A673 (cell line): Measurements from ENCODE around the gene MATN1. TPM values are rescaled to one million over a fixed set of nuclear protein-coding genes. Genes with fewer than 3 reads are reported as not detected.

Experiments
- BruUV-seq: library from RNA; stranded (reverse); fragments of 400-500 nt; replicated peaks from 2 replicates; lab custom pipeline; 2021; lab: Mats Ljungman, UMichigan
- CTCF ChIA-PET: fragments of 300-600 bp; sonication (Branson Sonifier 250); formaldehyde crosslinking; loops from one replicate; lab custom pipeline; 2022; ENCODE audit warnings: antibody characterized with exemption; lab: Charles Lee
- POLR2A ChIA-PET: fragments of 300-600 bp; sonication (Branson Sonifier 250); formaldehyde crosslinking; loops from one replicate; lab custom pipeline; 2022; ENCODE audit warnings: antibody characterized with exemption; ENCODE audit not compliant: low non-redundant PET; lab: Charles Lee
- DNase-seq: peaks from one replicate; pipeline ENCODE4 v3.0.0-alpha.2; 2015; ENCODE audit warnings: low spot score
- H3K27ac ChIP-seq: fragments of 200-600 bp; sonication (generic); 2 replicates; pipeline ENCODE4 v1.5.1; 2016; ENCODE audit warnings: mixed run types, low read depth, mild to moderate bottlenecking, mixed read lengths, antibody characterized with exemption, low read length; ENCODE audit not compliant: poor library complexity, severe bottlenecking
- H3K27me3 ChIP-seq: fragments of 200-600 bp; sonication (generic); replicated peaks from 2 replicates; pipeline ENCODE4 v1.6.1; 2017; ENCODE audit warnings: mixed run types, low read depth, mild to moderate bottlenecking, mixed read lengths, antibody characterized with exemption, low read length; ENCODE audit not compliant: insufficient read depth, poor library complexity
- H3K36me3 ChIP-seq: fragments of 200-600 bp; sonication (generic); 2 replicates; pipeline ENCODE4 v1.6.1; 2016; ENCODE audit warnings: mixed run types, mild to moderate bottlenecking, mixed read lengths, antibody characterized with exemption, low read length; ENCODE audit not compliant: insufficient read depth, poor library complexity, severe bottlenecking
- H3K4me1 ChIP-seq: fragments of 200-600 bp; sonication (generic); 2 replicates; pipeline ENCODE4 v1.6.1; 2017; ENCODE audit warnings: mixed run types, mild to moderate bottlenecking, mixed read lengths, antibody characterized with exemption, low read length; ENCODE audit not compliant: insufficient read depth, poor library complexity, severe bottlenecking
- H3K4me3 ChIP-seq: fragments of 200-600 bp; sonication (generic); 2 replicates; pipeline ENCODE4 v1.5.1; 2016; ENCODE audit warnings: low read depth, mixed run types, mild to moderate bottlenecking, mixed read lengths, low read length; ENCODE audit not compliant: poor library complexity, severe bottlenecking
- H3K9me3 ChIP-seq: fragments of 200-600 bp; sonication (generic); 2 replicates; pipeline ENCODE4 v1.6.1; 2016; ENCODE audit warnings: mixed run types, low read depth, mild to moderate bottlenecking, mixed read lengths, antibody characterized with exemption, low read length; ENCODE audit not compliant: poor library complexity, severe bottlenecking
- CTCF ChIP-seq: fragments of 300-800, 200-600 bp; sonication (generic); conservative IDR thresholded peaks from 2 replicates; pipeline ENCODE4 v1.5.1; 2017; ENCODE audit warnings: low read depth, mild to moderate bottlenecking, antibody characterized with exemption, low read length, moderate library complexity, mixed read lengths
- EZH2 ChIP-seq: fragments of 200-600 bp; sonication (generic); IDR thresholded peaks from 2 replicates; pipeline ENCODE4 v1.6.1; 2017; ENCODE audit warnings: borderline replicate concordance, low read depth, mild to moderate bottlenecking, mixed read lengths, antibody characterized with exemption, low read length; ENCODE audit not compliant: poor library complexity, severe bottlenecking
- intact Hi-C: fragments of 100-400 bp; cut with micrococcal nuclease; formaldehyde crosslinking; loops from one replicate; pipeline ENCODE4 v1.10.0; 2022; ENCODE audit not compliant: unreplicated experiment
- total RNA-seq: library from RNA; stranded (reverse); gene quantifications from 2 replicates; pipeline ENCODE4 v1.2.3, GENCODE V29; 2021

Gene MATN1
- total RNA-seq, 1 experiment from 2014 or later, result not detected

- Histone ChIP-seq H3K4me1 (no peaks in the 10 kb centered on the region), H3K27me3 (no peaks in the 10 kb centered on the region), H3K36me3 (no peaks in the 10 kb centered on the region), H3K4me3 (no peak overlapping the region), H3K27ac (no peak overlapping the region), H3K9me3 (no peaks in the 10 kb centered on the region)
- no peak for DNase-seq
- ChIA-PET POLR2A (no interaction called here), CTCF (no interaction called here)
- intact Hi-C loops, result no loop called here
- no TSS peak for BruUV-seq
- no peak for TF ChIP-seq CTCF
These were observed 12.5 kb upstream of the MATN1 start for GRCh38 chr1:30735668-30736498.

GRCh38 chr1:30735124-30735523 is 11.7 kb upstream of the MATN1 start:
- BruUV-seq, result no TSS peak
- Histone ChIP-seq H3K36me3 (no peaks in the 10 kb centered on the region), H3K4me3 (no peak overlapping the region), H3K4me1 (no peaks in the 10 kb centered on the region), H3K9me3 (no peaks in the 10 kb centered on the region), H3K27ac (no peak overlapping the region), H3K27me3 (no peaks in the 10 kb centered on the region)
- TF ChIP-seq EZH2 (no peak), CTCF (no peak)
- intact Hi-C loops, result no loop called here
- no peak for DNase-seq
- POLR2A ChIA-PET, result no interaction called here
- CTCF ChIA-PET, result no interaction called here

- DNase-seq, result no peak
- no peak for TF ChIP-seq EZH2
- no peak for TF ChIP-seq CTCF
- no peaks in the 10 kb centered on the region for H3K9me3 ChIP-seq
- no peak overlapping the region for H3K27ac ChIP-seq
- no peaks in the 10 kb centered on the region for H3K27me3 ChIP-seq
- no peak overlapping the region for H3K4me3 ChIP-seq
- intact Hi-C loops, result no loop called here
- ChIA-PET CTCF (no interaction called here), POLR2A (no interaction called here)
- no peaks in the 10 kb centered on the region for H3K36me3 ChIP-seq
- H3K4me1 ChIP-seq, result no peaks in the 10 kb centered on the region
- no TSS peak for BruUV-seq
These were observed 11.2 kb upstream of the MATN1 start for GRCh38 chr1:30734580-30734979.
